MCF 10A (cell line): ENCODE results near the gene CDC25B. TPM values are rescaled to one million over a fixed set of nuclear protein-coding genes. Genes with fewer than 3 reads are reported as not detected.

Experiments used
- BruUV-seq: library from RNA; stranded (reverse); fragments of 400-500 nt; replicated peaks from 2 replicates; lab custom pipeline; 2021; lab: Mats Ljungman, UMichigan
- CTCF ChIA-PET: fragments of 300-600 bp; sonication (Branson Sonifier 250); formaldehyde crosslinking; extraction: SDS; loops from one replicate; lab custom pipeline; 2021; ENCODE audit warnings: antibody characterized with exemption, inconsistent platforms; lab: Yijun Ruan, JAX
- POLR2A ChIA-PET: fragments of 300-600, 350-650 bp; sonication (Branson Sonifier 250); formaldehyde crosslinking; extraction: SDS; loops from one replicate; lab custom pipeline; 2020; ENCODE audit warnings: antibody characterized with exemption, inconsistent platforms; lab: Yijun Ruan, JAX
- DNase-seq: peaks from one replicate; pipeline ENCODE4 v3.0.0-alpha.2; 2018; ENCODE audit not compliant: unreplicated experiment
- H3K27ac Mint-ChIP-seq: one replicate; pipeline ENCODE4 v1.8.0; 2022; ENCODE audit warnings: mild to moderate bottlenecking, low read depth, mixed read lengths; ENCODE audit not compliant: unreplicated experiment
- H3K27me3 Mint-ChIP-seq: one replicate; pipeline ENCODE4 v1.8.0; 2022; ENCODE audit warnings: mixed read lengths; ENCODE audit not compliant: insufficient read depth, unreplicated experiment
- H3K36me3 Mint-ChIP-seq: one replicate; pipeline ENCODE4 v1.8.0; 2022; ENCODE audit warnings: mild to moderate bottlenecking, moderate library complexity, mixed read lengths; ENCODE audit not compliant: insufficient read depth, unreplicated experiment
- H3K4me1 Mint-ChIP-seq: one replicate; pipeline ENCODE4 v1.8.0; 2022; ENCODE audit warnings: mixed read lengths; ENCODE audit not compliant: insufficient read depth, unreplicated experiment
- H3K4me3 Mint-ChIP-seq: one replicate; pipeline ENCODE4 v1.8.0; 2022; ENCODE audit warnings: mild to moderate bottlenecking, moderate library complexity, mixed read lengths; ENCODE audit not compliant: unreplicated experiment
- H3K9me3 Mint-ChIP-seq: one replicate; pipeline ENCODE4 v1.8.0; 2022; ENCODE audit warnings: mixed read lengths; ENCODE audit not compliant: unreplicated experiment
- intact Hi-C: fragments of 100-400 bp; cut with micrococcal nuclease; formaldehyde crosslinking; loops from 2 replicates; pipeline ENCODE4 v1.14.1; 2022
- total RNA-seq: library from RNA; stranded (reverse); gene quantifications from 2 replicates; pipeline ENCODE4 v1.2.3, GENCODE V29; 2022
- TF ChIP-seq, protein P1 (sequence below): fragments of 200-600 bp; IDR thresholded peaks from one replicate; pipeline ENCODE4 v1.8.0; 2022; ENCODE audit warnings: antibody characterized with exemption, mild to moderate bottlenecking; ENCODE audit not compliant: unreplicated experiment

CDC25B gene
- total RNA-seq, 1 experiment from 2014 or later = 134 TPM

- no peak overlapping the region for H3K4me3 Mint-ChIP-seq
- no TSS peak for BruUV-seq
- intact Hi-C loops = no loop called here
- TF ChIP-seq, protein P1, sequence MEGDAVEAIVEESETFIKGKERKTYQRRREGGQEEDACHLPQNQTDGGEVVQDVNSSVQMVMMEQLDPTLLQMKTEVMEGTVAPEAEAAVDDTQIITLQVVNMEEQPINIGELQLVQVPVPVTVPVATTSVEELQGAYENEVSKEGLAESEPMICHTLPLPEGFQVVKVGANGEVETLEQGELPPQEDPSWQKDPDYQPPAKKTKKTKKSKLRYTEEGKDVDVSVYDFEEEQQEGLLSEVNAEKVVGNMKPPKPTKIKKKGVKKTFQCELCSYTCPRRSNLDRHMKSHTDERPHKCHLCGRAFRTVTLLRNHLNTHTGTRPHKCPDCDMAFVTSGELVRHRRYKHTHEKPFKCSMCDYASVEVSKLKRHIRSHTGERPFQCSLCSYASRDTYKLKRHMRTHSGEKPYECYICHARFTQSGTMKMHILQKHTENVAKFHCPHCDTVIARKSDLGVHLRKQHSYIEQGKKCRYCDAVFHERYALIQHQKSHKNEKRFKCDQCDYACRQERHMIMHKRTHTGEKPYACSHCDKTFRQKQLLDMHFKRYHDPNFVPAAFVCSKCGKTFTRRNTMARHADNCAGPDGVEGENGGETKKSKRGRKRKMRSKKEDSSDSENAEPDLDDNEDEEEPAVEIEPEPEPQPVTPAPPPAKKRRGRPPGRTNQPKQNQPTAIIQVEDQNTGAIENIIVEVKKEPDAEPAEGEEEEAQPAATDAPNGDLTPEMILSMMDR = no peak
- peaks cover 59% of the 10 kb centered on the region for H3K4me1 Mint-ChIP-seq
- POLR2A ChIA-PET = interaction anchor here (1.7 kb wide), 1 partner anchor 9 kb away, joined by 5 read pairs; no protein-coding TSS in a partner anchor
- DNase-seq = no peak
- peak overlapping the region; percentile 73 for H3K27ac Mint-ChIP-seq
- CTCF ChIA-PET = interaction anchor here (1.1 to 1.9 kb wide), 4 partner anchors 8 to 16 kb away, joined by 3 to 14 read pairs (median 4); partner anchors contain the start of gene AP5S1
- H3K36me3 Mint-ChIP-seq = peaks cover 90% of the 10 kb centered on the region
- H3K9me3 Mint-ChIP-seq = no peaks in the 10 kb centered on the region
- no peaks in the 10 kb centered on the region for H3K27me3 Mint-ChIP-seq
Measured at GRCh38 chr20:3803289-3803688, 7.2 kb downstream of the CDC25B start.

DNA sequence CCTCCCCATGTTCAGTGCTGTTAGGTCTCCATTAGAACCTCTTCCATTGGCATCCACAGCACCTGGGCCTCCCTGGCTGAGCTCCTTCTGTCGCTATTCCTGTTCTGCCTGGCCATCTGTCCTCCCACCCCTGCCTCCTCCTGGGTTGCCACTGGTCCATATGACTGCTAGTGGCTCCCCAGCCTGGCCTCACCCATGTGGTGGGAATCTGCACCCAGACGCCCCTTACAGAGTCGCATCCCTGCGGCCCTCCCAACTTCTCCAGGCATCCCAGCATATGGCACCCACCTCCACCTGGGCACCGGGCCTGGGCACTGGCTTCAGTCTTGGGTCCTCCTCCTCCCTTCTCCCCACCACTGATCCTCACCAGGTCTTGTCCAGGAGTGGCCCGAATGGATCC is 7.7 kb downstream of the CDC25B start:
- no peak for DNase-seq
- ChIA-PET POLR2A (interaction anchor here (0.7 to 1.8 kb wide), 3 partner anchors 8 to 63 kb away, joined by 3 to 8 read pairs (median 5); partner anchors contain the start of gene CENPB), CTCF (interaction anchor here (1.1 to 1.9 kb wide), 2 partner anchors 9 to 15 kb away, joined by 3 to 14 read pairs; partner anchors contain the start of gene AP5S1)
- H3K4me1 Mint-ChIP-seq = peaks cover 57% of the 10 kb centered on the region
- H3K27me3 Mint-ChIP-seq = no peaks in the 10 kb centered on the region
- no peaks in the 10 kb centered on the region for H3K9me3 Mint-ChIP-seq
- H3K36me3 Mint-ChIP-seq = peaks cover 86% of the 10 kb centered on the region
- BruUV-seq = no TSS peak
- TF ChIP-seq, protein P1 = no peak
- H3K27ac Mint-ChIP-seq = peak overlapping the region; percentile 73
- H3K4me3 Mint-ChIP-seq = peak overlapping the region; percentile 10
- intact Hi-C loops = no loop called here

DNA sequence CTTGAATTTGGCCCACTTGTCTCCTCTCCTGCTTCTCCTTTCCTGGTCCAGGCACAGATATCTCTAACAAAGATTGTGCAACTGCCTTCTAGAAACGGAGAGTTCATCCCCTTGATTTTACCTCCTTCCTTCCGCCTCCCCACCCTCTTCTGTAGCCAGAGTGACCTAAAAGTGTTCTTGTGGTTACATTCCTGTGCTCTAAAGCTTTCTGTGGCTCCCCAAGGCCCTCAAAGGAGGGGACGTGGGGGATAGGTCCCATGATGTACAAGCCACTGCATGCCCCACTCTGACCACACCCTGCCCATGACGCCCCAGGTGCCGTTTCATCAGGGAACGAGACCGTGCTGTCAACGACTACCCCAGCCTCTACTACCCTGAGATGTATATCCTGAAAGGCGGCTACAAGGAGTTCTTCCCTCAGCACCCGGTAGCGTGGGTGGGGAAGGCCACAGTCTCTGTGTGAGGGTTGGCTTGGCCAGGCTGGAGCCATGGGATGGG is 8.2 kb downstream of the CDC25B start:
- TF ChIP-seq, protein P1 = no peak
- H3K4me3 Mint-ChIP-seq = peak overlapping the region; percentile 10
- DNase-seq = peak; percentile 86
- ChIA-PET CTCF (interaction anchor here (0.6 to 1.9 kb wide), 3 partner anchors 9 to 15 kb away, joined by 3 to 14 read pairs (median 5); partner anchors contain the start of genes AP5S1 and CDC25B), POLR2A (interaction anchor here (0.7 to 1.8 kb wide), 3 partner anchors 18 to 125 kb away, joined by 3 to 8 read pairs (median 4); partner anchors contain the start of gene CENPB)
- H3K36me3 Mint-ChIP-seq = peaks cover 82% of the 10 kb centered on the region
- BruUV-seq = no TSS peak
- peak overlapping the region; percentile 73 for H3K27ac Mint-ChIP-seq
- H3K4me1 Mint-ChIP-seq = peaks cover 57% of the 10 kb centered on the region
- no peaks in the 10 kb centered on the region for H3K27me3 Mint-ChIP-seq
- H3K9me3 Mint-ChIP-seq = no peaks in the 10 kb centered on the region
- intact Hi-C loops = no loop called here

- POLR2A ChIA-PET = interaction anchor here (0.7 to 1.8 kb wide), 3 partner anchors 19 to 125 kb away, joined by 4 to 8 read pairs (median 4); partner anchors contain the start of gene CENPB
- no peaks in the 10 kb centered on the region for H3K9me3 Mint-ChIP-seq
- no peak for DNase-seq
- no TSS peak for BruUV-seq
- no peaks in the 10 kb centered on the region for H3K27me3 Mint-ChIP-seq
- CTCF ChIA-PET = interaction anchor here (0.6 to 1.1 kb wide), 4 partner anchors 9 to 681 kb away, joined by 3 to 5 read pairs (median 4); partner anchors contain the start of gene CDC25B
- intact Hi-C loops = no loop called here
- peaks cover 85% of the 10 kb centered on the region for H3K36me3 Mint-ChIP-seq
- TF ChIP-seq, protein P1 = no peak
- peaks cover 57% of the 10 kb centered on the region for H3K4me1 Mint-ChIP-seq
- no peak overlapping the region for H3K4me3 Mint-ChIP-seq
- H3K27ac Mint-ChIP-seq = peak overlapping the region; percentile 73
Measured at GRCh38 chr20:3804781-3805180, 8.7 kb downstream of the CDC25B start.
